ENCODE data around the gene HPS5.

HPS5 gene

DNA sequence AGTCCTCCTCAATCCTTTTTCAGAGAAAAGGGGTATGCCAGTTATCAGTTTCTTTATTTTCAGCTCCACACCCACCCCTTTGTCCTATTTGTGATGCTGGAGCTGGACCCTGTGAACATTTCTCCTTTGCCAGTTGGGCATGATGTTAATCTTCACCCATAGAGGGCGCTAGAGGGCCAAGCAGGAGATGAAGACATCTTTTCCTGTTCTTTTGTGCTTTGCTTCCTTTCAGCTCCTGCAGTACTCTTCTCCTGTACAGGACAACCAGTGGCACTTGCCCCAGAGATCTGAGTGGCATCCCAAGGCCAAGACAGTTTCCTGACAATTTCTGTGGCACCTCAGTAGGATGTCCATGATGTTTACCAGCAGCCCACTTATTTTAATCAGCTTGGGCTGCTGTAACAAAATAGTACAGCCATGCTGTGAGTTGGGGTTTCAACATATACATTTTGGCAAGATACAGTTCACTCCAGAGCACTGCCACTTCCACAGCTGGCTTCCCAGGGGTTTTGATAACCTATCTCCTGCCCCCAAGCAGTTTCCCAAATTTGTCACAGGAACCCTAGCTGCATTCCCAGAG lies 78.1 kb downstream of the HPS5 start:
- Mint-ChIP-seq H3K36me3 (peaks cover 6% of the 10 kb centered on the region), H3K27ac (no peak overlapping the region), H3K4me1 (peaks cover 19% of the 10 kb centered on the region), H3K27me3 (no peaks in the 10 kb centered on the region), H3K9me3 (peaks cover 10% of the 10 kb centered on the region), H3K4me3 (no peak overlapping the region)
- no peak for ATAC-seq

DNA sequence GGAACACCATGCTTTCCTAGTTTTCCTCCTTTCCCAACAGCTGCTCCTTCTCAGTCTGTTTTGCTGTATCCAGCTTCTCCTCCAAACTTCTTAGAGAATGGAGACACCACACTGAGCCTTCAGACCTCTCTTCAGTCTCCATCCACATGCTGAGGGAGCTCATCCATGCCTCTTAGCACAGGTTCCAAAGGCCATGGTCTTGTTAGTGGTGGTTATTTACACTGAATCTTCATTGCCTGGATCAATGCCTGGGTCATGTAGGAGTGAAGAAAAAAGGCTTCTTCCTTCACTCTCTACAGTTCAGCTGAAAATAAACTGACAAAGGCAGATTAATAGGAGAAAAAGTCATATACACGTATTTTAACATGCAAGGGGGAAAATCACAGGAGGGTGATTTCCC lies 82.3 kb downstream of the HPS5 start:
- Mint-ChIP-seq H3K27me3 (peaks cover 9% of the 10 kb centered on the region), H3K4me3 (no peak overlapping the region), H3K36me3 (peaks cover 6% of the 10 kb centered on the region), H3K27ac (no peak overlapping the region), H3K9me3 (peaks cover 10% of the 10 kb centered on the region), H3K4me1 (peaks cover 6% of the 10 kb centered on the region)
- ATAC-seq: no peak

DNA sequence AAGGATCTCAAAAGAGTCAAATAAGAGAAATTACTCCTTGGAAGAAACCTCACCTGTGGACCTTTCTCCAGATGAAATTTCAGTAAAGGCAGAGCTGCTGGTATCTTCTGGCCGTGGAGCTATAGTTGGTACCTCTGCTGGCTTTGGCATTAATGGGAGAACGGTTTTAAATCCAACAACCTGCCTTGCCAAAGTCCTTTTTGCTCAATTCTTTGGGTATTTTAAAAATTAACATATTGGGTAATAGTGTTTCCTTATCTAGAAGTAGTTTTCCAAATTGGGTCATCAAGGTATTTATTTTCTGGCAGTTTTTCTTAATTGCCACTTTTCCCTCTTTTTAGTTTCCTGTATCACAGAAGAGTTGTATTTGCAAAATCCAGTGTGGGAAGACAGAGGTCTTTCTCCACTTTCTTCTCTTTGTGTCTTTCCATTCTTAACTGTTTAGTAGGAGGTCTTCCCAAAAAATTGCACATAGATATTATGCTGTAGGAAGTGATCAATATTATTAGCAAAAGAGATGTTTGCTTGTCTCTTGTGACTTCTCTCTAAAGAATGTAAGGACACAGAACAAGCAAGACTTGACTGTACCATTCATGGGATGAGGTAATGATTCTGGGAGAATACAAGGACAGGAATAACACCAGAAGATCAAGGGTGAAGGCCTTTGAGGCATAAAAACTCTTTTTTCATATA lies 85.1 kb downstream of the HPS5 start, which contains the start of gene SAA4:
Gene SAA4 (minus strand): TSS at position 139 of the 693 bp plus-strand sequence. CDS start 876 bp downstream, outside the sequence.
- H3K4me1 Mint-ChIP-seq: no peaks in the 10 kb centered on the region
- no peak within 1 kb of the TSS for H3K4me3 Mint-ChIP-seq
- ATAC-seq: no peak
- H3K27me3 Mint-ChIP-seq: peaks cover 9% of the 10 kb centered on the region
- H3K36me3 Mint-ChIP-seq: no peaks in the 10 kb centered on the region
- peaks cover 4% of the 10 kb centered on the region for H3K9me3 Mint-ChIP-seq
- H3K27ac Mint-ChIP-seq: no peak within 1 kb of the TSS

DNA sequence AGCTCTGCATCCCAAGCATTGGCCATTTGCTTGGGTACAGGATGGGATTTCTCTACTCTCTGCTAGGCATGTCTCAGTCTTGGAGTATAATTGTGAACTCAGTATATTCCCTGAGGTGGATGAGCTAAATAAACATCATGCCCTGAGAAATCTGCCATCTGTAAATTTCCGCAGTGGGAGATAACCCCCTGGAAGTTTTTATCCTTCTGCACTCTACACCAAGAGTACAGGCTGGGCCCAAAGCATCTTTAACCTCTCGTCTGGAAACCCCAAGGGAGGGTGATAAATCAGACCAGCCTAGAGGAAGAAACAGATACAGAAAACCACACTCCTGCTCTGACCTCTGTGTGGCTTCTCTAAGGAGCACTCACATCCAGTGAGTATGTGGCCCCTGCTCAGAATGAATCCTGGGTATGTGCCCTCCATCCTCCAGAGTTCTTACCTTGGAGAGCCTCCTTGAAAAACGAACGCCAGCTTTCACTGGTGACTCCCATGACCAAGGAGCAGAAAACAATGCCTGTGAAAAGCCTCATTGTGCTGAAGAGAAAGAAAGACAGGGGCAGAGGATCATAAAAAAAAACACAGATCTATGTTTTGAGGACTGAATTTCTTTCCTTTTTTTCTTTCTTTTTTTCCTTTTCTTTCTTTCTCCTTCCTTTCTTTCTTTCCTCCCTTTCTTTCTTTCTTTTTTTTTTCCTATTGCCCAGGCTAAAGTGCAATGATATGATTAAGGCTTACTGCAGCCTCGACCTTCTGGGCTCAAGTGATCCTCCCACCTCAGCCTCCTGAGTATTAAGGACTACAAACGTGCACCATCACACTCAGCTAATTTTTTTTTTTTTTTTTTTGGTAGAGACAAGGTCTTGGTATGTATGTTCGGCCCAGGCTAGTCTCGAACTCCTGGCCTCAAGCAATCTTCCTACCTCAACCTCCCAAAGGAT lies 86.3 kb downstream of the HPS5 start:
- Mint-ChIP-seq H3K27me3 (peaks cover 9% of the 10 kb centered on the region), H3K27ac (no peak overlapping the region), H3K9me3 (peaks cover under 1% of the 10 kb centered on the region), H3K4me1 (no peaks in the 10 kb centered on the region), H3K36me3 (no peaks in the 10 kb centered on the region), H3K4me3 (no peak overlapping the region)
- ATAC-seq: no peak

DNA sequence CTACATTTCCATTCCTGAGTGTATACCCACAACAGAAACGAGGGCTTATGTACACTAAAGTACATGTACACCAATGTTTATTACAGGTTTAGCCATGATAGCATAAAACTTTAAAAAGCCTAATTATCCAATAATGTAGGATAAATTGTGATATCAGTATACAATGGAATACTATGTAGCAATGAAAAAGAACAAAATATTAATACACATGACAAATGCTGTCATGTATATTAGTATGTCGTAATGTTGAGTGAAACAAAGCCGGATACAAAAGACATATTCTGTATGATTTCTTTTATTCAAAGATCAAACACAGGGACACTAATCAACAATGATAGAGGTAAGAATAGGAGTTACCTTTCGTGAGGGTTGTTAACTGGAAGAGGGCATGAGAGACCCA lies 88.0 kb downstream of the HPS5 start:
- H3K4me1 Mint-ChIP-seq: peaks cover 11% of the 10 kb centered on the region
- H3K27ac Mint-ChIP-seq: no peak overlapping the region
- no peak overlapping the region for H3K4me3 Mint-ChIP-seq
- H3K27me3 Mint-ChIP-seq: peaks cover 9% of the 10 kb centered on the region
- H3K9me3 Mint-ChIP-seq: peaks cover under 1% of the 10 kb centered on the region
- no peaks in the 10 kb centered on the region for H3K36me3 Mint-ChIP-seq
- ATAC-seq: no peak

DNA sequence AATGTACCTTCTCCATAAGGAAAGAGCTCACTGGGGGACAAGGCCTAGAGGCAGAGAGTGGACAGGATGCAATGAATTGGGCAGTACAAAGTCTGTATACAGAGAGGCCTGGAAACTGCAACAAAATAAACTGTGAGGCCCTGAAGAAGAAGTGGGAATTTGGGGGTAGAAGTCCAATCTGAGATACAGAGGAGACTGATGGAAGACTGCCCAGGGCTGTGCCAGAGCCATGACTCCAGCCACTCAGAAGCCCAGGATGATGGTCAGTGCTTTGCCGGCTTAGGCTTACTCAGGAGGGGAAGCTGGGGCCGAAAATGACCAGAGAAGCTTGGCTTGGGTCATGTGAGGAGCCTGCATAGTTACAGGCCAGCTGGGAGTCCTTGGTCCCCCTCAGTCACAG lies 91.1 kb downstream of the HPS5 start:
- peaks cover 21% of the 10 kb centered on the region for H3K4me1 Mint-ChIP-seq
- H3K4me3 Mint-ChIP-seq: no peak overlapping the region
- peaks cover 3% of the 10 kb centered on the region for H3K27me3 Mint-ChIP-seq
- no peaks in the 10 kb centered on the region for H3K36me3 Mint-ChIP-seq
- peaks cover 5% of the 10 kb centered on the region for H3K9me3 Mint-ChIP-seq
- no peak overlapping the region for H3K27ac Mint-ChIP-seq
- no peak for ATAC-seq

- H3K36me3 Mint-ChIP-seq: no peaks in the 10 kb centered on the region
- peaks cover 28% of the 10 kb centered on the region for H3K4me1 Mint-ChIP-seq
- ATAC-seq: peak; percentile 96
- H3K27ac Mint-ChIP-seq: peak overlapping the region; percentile 41
- no peaks in the 10 kb centered on the region for H3K27me3 Mint-ChIP-seq
- peaks cover 5% of the 10 kb centered on the region for H3K9me3 Mint-ChIP-seq
- no peak overlapping the region for H3K4me3 Mint-ChIP-seq
Observed at GRCh38 chr11:18229501-18229900, 92.4 kb downstream of the HPS5 start.
